ENCODE results near the gene SEC61A1. TPM values are rescaled to one million over a fixed set of nuclear protein-coding genes. Genes with fewer than 3 reads are reported as not detected.

SEC61A1 gene
- total RNA-seq, 1 experiment from 2014 or later, result 394 TPM

GRCh38 chr3:128016502-128016901 is 35.7 kb upstream of the SEC61A1 start:
- Mint-ChIP-seq H3K4me1 (ENCODE audit: low read depth, unreplicated experiment) (peaks cover 4% of the 10 kb centered on the region), H3K27ac (ENCODE audit: unreplicated experiment) (no peak overlapping the region), H3K9me3 (ENCODE audit: low read depth, unreplicated experiment) (peaks cover 4% of the 10 kb centered on the region), H3K27me3 (ENCODE audit: unreplicated experiment) (no peaks in the 10 kb centered on the region), H3K36me3 (ENCODE audit: insufficient read depth, unreplicated experiment) (peaks cover under 1% of the 10 kb centered on the region), H3K4me3 (ENCODE audit: low read depth, unreplicated experiment) (no peak overlapping the region)
- CTCF ChIA-PET, result interaction anchor here (0.7 to 1.1 kb wide), 3 partner anchors 15 to 380 kb away, joined by 3 to 8 read pairs (median 3); no protein-coding TSS in a partner anchor
- BruUV-seq (replicated peaks), result no TSS peak
- TF ChIP-seq, protein P1, sequence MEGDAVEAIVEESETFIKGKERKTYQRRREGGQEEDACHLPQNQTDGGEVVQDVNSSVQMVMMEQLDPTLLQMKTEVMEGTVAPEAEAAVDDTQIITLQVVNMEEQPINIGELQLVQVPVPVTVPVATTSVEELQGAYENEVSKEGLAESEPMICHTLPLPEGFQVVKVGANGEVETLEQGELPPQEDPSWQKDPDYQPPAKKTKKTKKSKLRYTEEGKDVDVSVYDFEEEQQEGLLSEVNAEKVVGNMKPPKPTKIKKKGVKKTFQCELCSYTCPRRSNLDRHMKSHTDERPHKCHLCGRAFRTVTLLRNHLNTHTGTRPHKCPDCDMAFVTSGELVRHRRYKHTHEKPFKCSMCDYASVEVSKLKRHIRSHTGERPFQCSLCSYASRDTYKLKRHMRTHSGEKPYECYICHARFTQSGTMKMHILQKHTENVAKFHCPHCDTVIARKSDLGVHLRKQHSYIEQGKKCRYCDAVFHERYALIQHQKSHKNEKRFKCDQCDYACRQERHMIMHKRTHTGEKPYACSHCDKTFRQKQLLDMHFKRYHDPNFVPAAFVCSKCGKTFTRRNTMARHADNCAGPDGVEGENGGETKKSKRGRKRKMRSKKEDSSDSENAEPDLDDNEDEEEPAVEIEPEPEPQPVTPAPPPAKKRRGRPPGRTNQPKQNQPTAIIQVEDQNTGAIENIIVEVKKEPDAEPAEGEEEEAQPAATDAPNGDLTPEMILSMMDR (IDR thresholded peaks at IDR 0.05; ENCODE audit: unreplicated experiment), result no peak
- DNase-seq, result no peak
- intact Hi-C loops (cut with micrococcal nuclease; ENCODE audit: unreplicated experiment), result loop anchor here (10.0 kb wide), 1 partner anchor 568 kb away; no protein-coding TSS in a partner anchor

DNA sequence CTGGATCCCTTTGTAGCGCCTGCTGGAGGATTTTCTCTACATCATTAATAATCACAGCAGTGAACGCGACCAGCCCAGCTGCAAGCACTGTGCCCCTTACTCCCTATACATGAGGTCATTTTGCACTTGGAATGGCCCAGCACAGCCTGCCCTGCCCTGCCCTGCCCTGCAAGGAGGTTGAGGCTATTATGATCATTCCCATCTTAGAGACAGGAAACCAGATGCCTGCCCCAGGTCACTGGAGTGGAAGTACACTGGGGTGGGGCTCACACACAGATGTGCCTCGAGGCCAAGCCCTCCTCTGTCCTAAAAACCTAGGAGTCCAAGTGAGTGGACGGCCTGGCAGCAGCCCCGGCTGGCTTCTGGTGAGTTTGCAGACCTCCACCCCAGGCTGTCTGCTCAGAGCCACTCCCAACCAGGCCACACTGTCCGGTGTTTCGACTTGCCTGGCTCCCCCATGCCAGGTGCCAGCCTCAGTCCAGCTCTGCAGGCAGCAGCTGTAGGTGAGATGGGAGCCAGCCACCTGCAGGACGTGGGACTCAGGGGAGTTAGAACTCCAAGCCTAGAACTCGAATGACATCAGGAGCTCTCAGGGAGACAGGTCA is 30.4 kb upstream of the SEC61A1 start:
- Mint-ChIP-seq H3K36me3 (ENCODE audit: insufficient read depth, unreplicated experiment) (no peaks in the 10 kb centered on the region), H3K4me1 (ENCODE audit: low read depth, unreplicated experiment) (no peaks in the 10 kb centered on the region), H3K4me3 (ENCODE audit: low read depth, unreplicated experiment) (no peak overlapping the region), H3K27ac (ENCODE audit: unreplicated experiment) (no peak overlapping the region), H3K27me3 (ENCODE audit: unreplicated experiment) (peaks cover 48% of the 10 kb centered on the region), H3K9me3 (ENCODE audit: low read depth, unreplicated experiment) (no peaks in the 10 kb centered on the region)
- TF ChIP-seq, protein P1 (IDR thresholded peaks at IDR 0.05; ENCODE audit: unreplicated experiment), result no peak
- no TSS peak for BruUV-seq (replicated peaks)
- intact Hi-C loops (cut with micrococcal nuclease; ENCODE audit: unreplicated experiment), result no loop called here
- CTCF ChIA-PET, result no interaction called here
- DNase-seq, result no peak

- no TSS peak for BruUV-seq (replicated peaks)
- DNase-seq, result no peak
- H3K27me3 Mint-ChIP-seq (ENCODE audit: unreplicated experiment), result peaks cover 43% of the 10 kb centered on the region
- H3K36me3 Mint-ChIP-seq (ENCODE audit: insufficient read depth, unreplicated experiment), result no peaks in the 10 kb centered on the region
- no peaks in the 10 kb centered on the region for H3K9me3 Mint-ChIP-seq (ENCODE audit: low read depth, unreplicated experiment)
- no peak overlapping the region for H3K4me3 Mint-ChIP-seq (ENCODE audit: low read depth, unreplicated experiment)
- H3K4me1 Mint-ChIP-seq (ENCODE audit: low read depth, unreplicated experiment), result peaks cover 6% of the 10 kb centered on the region
- intact Hi-C loops (cut with micrococcal nuclease; ENCODE audit: unreplicated experiment), result no loop called here
- no peak overlapping the region for H3K27ac Mint-ChIP-seq (ENCODE audit: unreplicated experiment)
- CTCF ChIA-PET, result interaction anchor here (0.8 to 1.3 kb wide), 3 partner anchors 8 to 21 kb away, joined by 3 read pairs; no protein-coding TSS in a partner anchor
- TF ChIP-seq, protein P1 (IDR thresholded peaks at IDR 0.05; ENCODE audit: unreplicated experiment), result no peak
Observed at GRCh38 chr3:128033102-128033501, 19.1 kb upstream of the SEC61A1 start.

GRCh38 chr3:128036119-128036518 is 16.1 kb upstream of the SEC61A1 start:
- BruUV-seq (replicated peaks), result no TSS peak
- Mint-ChIP-seq H3K27ac (ENCODE audit: unreplicated experiment) (no peak overlapping the region), H3K36me3 (ENCODE audit: insufficient read depth, unreplicated experiment) (no peaks in the 10 kb centered on the region), H3K27me3 (ENCODE audit: unreplicated experiment) (peaks cover 50% of the 10 kb centered on the region), H3K4me1 (ENCODE audit: low read depth, unreplicated experiment) (peaks cover 6% of the 10 kb centered on the region), H3K4me3 (ENCODE audit: low read depth, unreplicated experiment) (no peak overlapping the region), H3K9me3 (ENCODE audit: low read depth, unreplicated experiment) (no peaks in the 10 kb centered on the region)
- intact Hi-C loops (cut with micrococcal nuclease; ENCODE audit: unreplicated experiment), result no loop called here
- no peak for DNase-seq
- CTCF ChIA-PET, result interaction anchor here (1.2 kb wide), 1 partner anchor 12 kb away, joined by 3 read pairs; no protein-coding TSS in a partner anchor
- TF ChIP-seq, protein P1 (IDR thresholded peaks at IDR 0.05; ENCODE audit: unreplicated experiment), result no peak
